Measurements from ENCODE around the gene OPCML. TPM values are rescaled to one million over a fixed set of nuclear protein-coding genes. Genes with fewer than 3 reads are reported as not detected.

OPCML gene
- total RNA-seq, 1 experiment from 2014 or later, result not detected

DNA sequence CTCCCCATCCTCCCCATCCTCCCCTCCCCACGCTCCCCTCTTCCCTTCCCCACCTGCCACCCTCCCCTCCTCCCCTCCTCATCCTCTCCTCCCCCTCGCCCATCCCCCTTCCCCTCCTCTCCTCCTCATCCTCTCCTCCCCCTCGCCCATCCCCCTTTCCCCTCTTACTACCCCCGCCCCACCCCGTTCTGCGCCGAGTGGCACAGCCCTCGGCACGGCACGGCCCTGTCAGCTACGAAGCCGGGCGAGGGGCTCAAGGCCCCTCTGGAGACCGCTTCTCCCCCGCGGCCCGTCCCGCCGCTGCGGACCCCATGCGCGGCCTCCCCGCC is 449.9 kb downstream of the OPCML start:
- DNase-seq (ENCODE audit: low read depth, low spot score) (no peak), ATAC-seq (no peak)
- in situ Hi-C loops (cut with HindIII; ENCODE audit: low pct_unique_long_range_greater_than_20kb, low sequenced_read_pairs) (no loop called here), intact Hi-C loops (cut with micrococcal nuclease; ENCODE audit: unreplicated experiment) (no loop called here)
- no peak overlapping the region for H3K4me3 ChIP-seq (ENCODE audit: low read depth in 2 of 2, low read length in 2 of 2)
- H3K4me1 ChIP-seq (ENCODE audit: control insufficient read depth, insufficient read depth, low read length), result no peaks in the 10 kb centered on the region
- H3K27ac ChIP-seq (ENCODE audit: low read length), result no peak overlapping the region
- no peaks in the 10 kb centered on the region for H3K36me3 ChIP-seq (ENCODE audit: control insufficient read depth, insufficient read depth, low read length)
- TF ChIP-seq, protein P1, sequence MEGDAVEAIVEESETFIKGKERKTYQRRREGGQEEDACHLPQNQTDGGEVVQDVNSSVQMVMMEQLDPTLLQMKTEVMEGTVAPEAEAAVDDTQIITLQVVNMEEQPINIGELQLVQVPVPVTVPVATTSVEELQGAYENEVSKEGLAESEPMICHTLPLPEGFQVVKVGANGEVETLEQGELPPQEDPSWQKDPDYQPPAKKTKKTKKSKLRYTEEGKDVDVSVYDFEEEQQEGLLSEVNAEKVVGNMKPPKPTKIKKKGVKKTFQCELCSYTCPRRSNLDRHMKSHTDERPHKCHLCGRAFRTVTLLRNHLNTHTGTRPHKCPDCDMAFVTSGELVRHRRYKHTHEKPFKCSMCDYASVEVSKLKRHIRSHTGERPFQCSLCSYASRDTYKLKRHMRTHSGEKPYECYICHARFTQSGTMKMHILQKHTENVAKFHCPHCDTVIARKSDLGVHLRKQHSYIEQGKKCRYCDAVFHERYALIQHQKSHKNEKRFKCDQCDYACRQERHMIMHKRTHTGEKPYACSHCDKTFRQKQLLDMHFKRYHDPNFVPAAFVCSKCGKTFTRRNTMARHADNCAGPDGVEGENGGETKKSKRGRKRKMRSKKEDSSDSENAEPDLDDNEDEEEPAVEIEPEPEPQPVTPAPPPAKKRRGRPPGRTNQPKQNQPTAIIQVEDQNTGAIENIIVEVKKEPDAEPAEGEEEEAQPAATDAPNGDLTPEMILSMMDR (IDR thresholded peaks at IDR 0.05), result 0 out of 2 replicates have a peak, but pooled peaks have one; percentile 11
- TF ChIP-seq, protein P2, sequence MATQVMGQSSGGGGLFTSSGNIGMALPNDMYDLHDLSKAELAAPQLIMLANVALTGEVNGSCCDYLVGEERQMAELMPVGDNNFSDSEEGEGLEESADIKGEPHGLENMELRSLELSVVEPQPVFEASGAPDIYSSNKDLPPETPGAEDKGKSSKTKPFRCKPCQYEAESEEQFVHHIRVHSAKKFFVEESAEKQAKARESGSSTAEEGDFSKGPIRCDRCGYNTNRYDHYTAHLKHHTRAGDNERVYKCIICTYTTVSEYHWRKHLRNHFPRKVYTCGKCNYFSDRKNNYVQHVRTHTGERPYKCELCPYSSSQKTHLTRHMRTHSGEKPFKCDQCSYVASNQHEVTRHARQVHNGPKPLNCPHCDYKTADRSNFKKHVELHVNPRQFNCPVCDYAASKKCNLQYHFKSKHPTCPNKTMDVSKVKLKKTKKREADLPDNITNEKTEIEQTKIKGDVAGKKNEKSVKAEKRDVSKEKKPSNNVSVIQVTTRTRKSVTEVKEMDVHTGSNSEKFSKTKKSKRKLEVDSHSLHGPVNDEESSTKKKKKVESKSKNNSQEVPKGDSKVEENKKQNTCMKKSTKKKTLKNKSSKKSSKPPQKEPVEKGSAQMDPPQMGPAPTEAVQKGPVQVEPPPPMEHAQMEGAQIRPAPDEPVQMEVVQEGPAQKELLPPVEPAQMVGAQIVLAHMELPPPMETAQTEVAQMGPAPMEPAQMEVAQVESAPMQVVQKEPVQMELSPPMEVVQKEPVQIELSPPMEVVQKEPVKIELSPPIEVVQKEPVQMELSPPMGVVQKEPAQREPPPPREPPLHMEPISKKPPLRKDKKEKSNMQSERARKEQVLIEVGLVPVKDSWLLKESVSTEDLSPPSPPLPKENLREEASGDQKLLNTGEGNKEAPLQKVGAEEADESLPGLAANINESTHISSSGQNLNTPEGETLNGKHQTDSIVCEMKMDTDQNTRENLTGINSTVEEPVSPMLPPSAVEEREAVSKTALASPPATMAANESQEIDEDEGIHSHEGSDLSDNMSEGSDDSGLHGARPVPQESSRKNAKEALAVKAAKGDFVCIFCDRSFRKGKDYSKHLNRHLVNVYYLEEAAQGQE (IDR thresholded peaks at IDR 0.05; ENCODE audit: insufficient read depth in 1 of 2, low read depth in 2 of 2, low read length in 1 of 2), result no peak
- ChIA-PET POLR2A (no interaction called here), CTCF (no interaction called here)
- no TSS peak for BruUV-seq (replicated peaks)
- H3K27me3 ChIP-seq (ENCODE audit: control insufficient read depth, insufficient read depth, low read length), result peaks cover 31% of the 10 kb centered on the region
- H3K9me3 ChIP-seq (ENCODE audit: control insufficient read depth, insufficient read depth, low read depth, low read length), result no peaks in the 10 kb centered on the region

DNA sequence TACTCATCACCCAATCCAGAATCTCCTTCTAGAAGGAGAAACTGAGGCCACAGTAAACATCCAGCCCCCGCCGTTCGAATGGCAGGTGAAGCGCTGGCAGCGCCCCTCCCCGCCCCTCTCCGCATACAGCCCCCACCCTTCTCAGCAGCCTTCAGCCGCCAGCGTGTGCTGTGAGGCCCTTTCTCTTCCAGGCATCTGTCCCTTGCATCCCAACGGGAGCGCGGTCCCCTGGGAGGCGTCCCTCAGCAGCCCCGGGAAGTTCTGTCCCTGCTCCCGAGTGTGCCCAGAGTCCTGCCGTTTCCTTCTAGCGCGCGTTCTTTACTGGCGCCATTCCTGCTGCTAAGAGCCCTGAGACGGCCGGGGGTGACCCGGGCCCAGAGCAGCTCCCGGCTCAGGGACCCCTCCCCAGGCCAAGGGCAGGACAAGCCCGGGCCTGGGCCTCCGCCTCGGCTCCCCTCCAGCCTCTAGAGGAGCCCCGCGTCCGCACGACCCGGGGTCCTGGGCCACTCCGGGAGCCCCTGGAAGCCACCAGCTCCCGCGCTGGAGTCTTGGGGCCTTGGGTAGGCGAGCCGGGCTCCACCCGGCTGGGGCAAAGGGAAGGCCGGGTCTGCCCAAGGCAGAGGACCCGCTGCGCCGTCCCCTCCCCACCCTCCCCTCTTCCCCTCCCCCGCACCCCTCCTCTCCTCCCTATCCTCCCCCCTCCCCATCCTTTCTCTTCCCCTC is 450.4 kb downstream of the OPCML start:
- Histone ChIP-seq H3K27me3 (ENCODE audit: control insufficient read depth, insufficient read depth, low read length) (peaks cover 35% of the 10 kb centered on the region), H3K4me3 (ENCODE audit: low read depth in 2 of 2, low read length in 2 of 2) (no peak overlapping the region), H3K9me3 (ENCODE audit: control insufficient read depth, insufficient read depth, low read depth, low read length) (no peaks in the 10 kb centered on the region), H3K36me3 (ENCODE audit: control insufficient read depth, insufficient read depth, low read length) (no peaks in the 10 kb centered on the region), H3K4me1 (ENCODE audit: control insufficient read depth, insufficient read depth, low read length) (no peaks in the 10 kb centered on the region), H3K27ac (ENCODE audit: low read length) (no peak overlapping the region)
- ATAC-seq (no peak), DNase-seq (ENCODE audit: low read depth, low spot score) (no peak)
- intact Hi-C loops (cut with micrococcal nuclease; ENCODE audit: unreplicated experiment) (no loop called here), in situ Hi-C loops (cut with HindIII; ENCODE audit: low pct_unique_long_range_greater_than_20kb, low sequenced_read_pairs) (no loop called here)
- ChIA-PET POLR2A (no interaction called here), CTCF (no interaction called here)
- TF ChIP-seq, protein P2 (IDR thresholded peaks at IDR 0.05; ENCODE audit: insufficient read depth in 1 of 2, low read depth in 2 of 2, low read length in 1 of 2), result no peak
- TF ChIP-seq SIN3A (IDR thresholded peaks at IDR 0.05; ENCODE audit: borderline replicate concordance, insufficient read depth, low read depth, low read length) (no peak), POLR2AphosphoS5 (IDR thresholded peaks at IDR 0.05; ENCODE audit: low read depth, low read length) (no peak), TCF7L2 (IDR thresholded peaks at IDR 0.05; ENCODE audit: low read depth, low read length) (no peak)
- TF ChIP-seq, protein P1 (IDR thresholded peaks at IDR 0.05), result no peak
- BruUV-seq (replicated peaks), result no TSS peak
